ENCODE data around the gene VAV1.

Gene VAV1

DNA sequence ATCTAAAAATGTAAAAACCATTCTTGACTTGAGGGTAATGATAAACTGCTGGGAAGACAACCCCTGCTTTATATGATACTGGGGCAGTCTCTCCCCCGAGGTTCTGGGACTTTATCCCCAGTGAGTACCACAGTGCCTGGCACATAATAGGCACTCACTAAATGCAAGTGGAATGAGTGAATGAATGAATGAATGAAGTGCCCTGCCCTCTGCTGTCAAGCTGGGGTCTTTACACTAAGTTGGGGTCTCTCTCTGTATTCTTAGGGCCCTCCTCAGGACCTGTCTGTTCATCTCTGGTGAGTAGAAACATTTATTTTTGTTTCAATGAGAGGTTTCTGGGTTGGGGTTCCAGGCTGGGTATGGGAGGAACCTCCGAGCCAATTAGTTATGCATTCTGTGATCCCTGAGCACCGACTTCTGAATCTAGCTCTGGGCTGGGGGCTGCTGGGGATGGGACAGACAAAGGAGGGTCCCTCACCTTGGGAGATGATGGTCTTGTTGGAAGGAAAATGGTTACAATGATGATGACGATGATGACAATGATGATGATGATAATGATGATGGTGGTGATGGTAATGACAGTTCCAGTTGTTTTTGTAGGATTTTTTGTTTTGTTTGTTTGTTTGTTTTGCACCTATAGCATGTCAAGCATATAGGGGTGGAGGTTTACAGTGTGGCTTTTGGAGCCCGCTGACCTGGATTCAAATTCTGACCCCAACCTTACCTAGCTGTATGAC, 70.5 kb downstream of the VAV1 start:
- TF ChIP-seq, protein P1, sequence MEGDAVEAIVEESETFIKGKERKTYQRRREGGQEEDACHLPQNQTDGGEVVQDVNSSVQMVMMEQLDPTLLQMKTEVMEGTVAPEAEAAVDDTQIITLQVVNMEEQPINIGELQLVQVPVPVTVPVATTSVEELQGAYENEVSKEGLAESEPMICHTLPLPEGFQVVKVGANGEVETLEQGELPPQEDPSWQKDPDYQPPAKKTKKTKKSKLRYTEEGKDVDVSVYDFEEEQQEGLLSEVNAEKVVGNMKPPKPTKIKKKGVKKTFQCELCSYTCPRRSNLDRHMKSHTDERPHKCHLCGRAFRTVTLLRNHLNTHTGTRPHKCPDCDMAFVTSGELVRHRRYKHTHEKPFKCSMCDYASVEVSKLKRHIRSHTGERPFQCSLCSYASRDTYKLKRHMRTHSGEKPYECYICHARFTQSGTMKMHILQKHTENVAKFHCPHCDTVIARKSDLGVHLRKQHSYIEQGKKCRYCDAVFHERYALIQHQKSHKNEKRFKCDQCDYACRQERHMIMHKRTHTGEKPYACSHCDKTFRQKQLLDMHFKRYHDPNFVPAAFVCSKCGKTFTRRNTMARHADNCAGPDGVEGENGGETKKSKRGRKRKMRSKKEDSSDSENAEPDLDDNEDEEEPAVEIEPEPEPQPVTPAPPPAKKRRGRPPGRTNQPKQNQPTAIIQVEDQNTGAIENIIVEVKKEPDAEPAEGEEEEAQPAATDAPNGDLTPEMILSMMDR (conservative IDR thresholded peaks at IDR 0.05; ENCODE audit: low read depth, low read length), result no peak
- no peak for DNase-seq (ENCODE audit: low read depth)
- H3K4me3 ChIP-seq (ENCODE audit: low read length), result no peak overlapping the region

DNA sequence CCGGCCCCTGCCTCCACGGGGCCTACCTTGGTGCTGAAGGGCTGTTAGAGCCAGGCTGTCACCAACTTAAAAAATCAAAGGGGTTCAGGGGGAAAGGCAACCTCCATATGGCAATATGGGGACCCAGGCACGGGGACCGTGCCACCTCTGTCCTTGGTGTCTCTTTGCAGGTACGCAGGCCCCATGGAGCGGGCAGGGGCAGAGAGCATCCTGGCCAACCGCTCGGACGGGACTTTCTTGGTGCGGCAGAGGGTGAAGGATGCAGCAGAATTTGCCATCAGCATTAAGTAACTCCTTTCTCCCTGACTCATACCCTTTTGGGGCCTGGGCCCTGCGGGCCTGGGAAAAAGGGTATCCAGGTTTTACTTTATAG, 75.3 kb downstream of the VAV1 start:
- TF ChIP-seq, protein P1 (conservative IDR thresholded peaks at IDR 0.05; ENCODE audit: low read depth, low read length), result no peak
- no peak for DNase-seq (ENCODE audit: low read depth)

DNA sequence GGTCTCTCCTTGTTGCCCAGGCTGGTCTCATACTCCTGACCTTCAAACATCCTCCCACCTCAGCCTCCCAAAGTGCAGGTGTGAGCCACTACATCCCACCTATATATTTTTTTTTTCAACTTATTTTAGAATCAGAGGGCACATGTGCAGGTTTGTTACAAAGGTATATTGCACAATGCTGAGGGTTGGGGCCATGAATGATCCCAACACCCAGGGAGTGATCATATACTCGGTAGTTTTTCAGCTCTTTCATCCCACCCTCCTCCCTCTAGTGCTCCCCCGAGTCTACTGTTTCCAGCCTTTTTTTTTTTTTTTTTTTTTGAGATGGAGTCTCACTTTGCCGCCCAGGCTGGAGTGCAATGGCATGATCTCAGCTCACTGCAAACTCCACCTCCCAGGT, 76.5 kb downstream of the VAV1 start:
- H3K4me3 ChIP-seq (ENCODE audit: low read length), result no peak overlapping the region
- DNase-seq (ENCODE audit: low read depth), result no peak
- TF ChIP-seq, protein P1 (conservative IDR thresholded peaks at IDR 0.05; ENCODE audit: low read depth, low read length), result no peak

More for the DNA sequence above, 75.3 kb downstream of the VAV1 start:
- no peak overlapping the region for H3K4me3 ChIP-seq (ENCODE audit: low read length)

DNA sequence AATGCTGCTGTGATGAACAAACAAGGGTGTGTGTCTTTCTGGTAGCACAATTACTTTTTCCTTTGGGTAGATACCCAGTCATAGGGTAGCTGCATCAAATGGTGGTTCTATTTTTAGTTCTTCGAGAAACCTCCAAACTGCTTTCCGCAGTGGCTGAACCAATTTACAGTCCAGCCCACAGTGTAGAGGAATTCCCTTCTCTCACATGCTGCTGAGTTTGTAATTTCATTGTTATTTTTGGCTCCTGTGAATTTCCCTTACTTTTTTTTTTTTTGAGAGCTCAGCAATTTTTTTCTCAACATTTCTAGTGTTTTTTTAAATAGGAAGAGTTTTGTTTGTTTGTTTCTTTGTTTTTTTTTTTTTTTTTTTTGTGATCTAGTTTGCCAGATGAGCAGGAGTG, 77.4 kb downstream of the VAV1 start:
- TF ChIP-seq, protein P1 (conservative IDR thresholded peaks at IDR 0.05; ENCODE audit: low read depth, low read length), result no peak

DNA sequence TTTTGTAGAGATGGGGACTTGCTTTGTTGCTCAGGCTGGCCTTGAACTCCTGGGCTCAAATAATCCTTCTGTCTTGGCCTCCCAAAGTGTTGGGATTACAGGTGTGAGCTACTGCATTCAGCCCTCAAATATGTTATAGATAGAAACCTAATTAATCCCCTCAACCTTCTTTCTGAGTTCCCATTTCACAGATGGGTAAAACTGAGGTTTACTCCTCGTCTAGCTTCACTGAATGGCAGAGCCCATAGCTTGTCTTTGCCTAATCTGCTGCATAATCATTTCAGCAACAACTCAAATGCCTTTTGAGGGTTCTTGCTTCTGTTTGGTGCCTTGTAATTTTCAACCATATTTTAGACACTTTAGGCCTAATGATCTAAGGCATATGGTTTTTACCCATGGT, 78.9 kb downstream of the VAV1 start:
- TF ChIP-seq, protein P1 (conservative IDR thresholded peaks at IDR 0.05; ENCODE audit: low read depth, low read length), result no peak
- no peak for DNase-seq (ENCODE audit: low read depth)
- H3K4me3 ChIP-seq (ENCODE audit: low read length), result no peak overlapping the region

More for the DNA sequence above, 77.4 kb downstream of the VAV1 start:
- DNase-seq (ENCODE audit: low read depth), result no peak
- H3K4me3 ChIP-seq (ENCODE audit: low read length), result no peak overlapping the region

DNA sequence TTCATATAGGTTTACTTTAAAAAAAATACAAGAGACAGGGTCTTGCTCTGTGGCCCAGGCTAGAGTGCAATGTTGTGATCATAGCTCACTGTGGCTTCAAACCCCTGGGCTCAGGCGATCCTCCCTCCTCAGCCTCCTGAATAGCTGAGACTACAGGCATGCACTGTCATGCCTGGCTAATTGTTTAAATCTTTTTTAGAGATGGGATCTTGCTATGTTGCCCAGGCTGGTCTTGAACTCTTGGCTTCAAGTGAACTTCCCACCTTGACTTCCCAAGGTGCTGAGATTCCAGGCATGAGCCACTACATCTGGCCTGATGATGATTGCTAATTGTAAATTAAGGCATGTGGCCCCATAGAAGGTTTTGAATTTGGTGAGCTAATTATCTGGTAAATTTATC, 79.5 kb downstream of the VAV1 start:
- TF ChIP-seq, protein P1 (conservative IDR thresholded peaks at IDR 0.05; ENCODE audit: low read depth, low read length), result no peak
- DNase-seq (ENCODE audit: low read depth), result no peak
- H3K4me3 ChIP-seq (ENCODE audit: low read length), result no peak overlapping the region

DNA sequence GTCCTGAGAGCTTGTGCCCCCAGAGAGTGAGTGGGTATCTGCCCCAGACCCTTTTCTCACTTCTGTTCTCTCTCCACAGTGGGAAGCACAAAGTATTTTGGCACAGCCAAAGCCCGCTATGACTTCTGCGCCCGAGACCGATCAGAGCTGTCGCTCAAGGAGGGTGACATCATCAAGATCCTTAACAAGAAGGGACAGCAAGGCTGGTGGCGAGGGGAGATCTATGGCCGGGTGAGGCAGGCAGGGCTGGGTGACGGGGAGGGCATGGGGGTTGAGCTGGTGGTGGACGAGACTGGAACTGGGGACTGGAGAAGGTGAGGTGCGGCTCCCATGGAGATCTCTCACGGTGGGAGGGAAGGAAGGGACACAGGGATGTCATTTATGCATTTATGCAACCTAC, 81.4 kb downstream of the VAV1 start:
- TF ChIP-seq, protein P1 (conservative IDR thresholded peaks at IDR 0.05; ENCODE audit: low read depth, low read length), result no peak
- no peak for DNase-seq (ENCODE audit: low read depth)
- H3K4me3 ChIP-seq (ENCODE audit: low read length), result no peak overlapping the region
